Stimulated activated CD8-positive, alpha-beta memory T cell treated with anti-CD3 and anti-CD28 coated beads, Interleukin-15, amount 100 ng/mL, for 1 hour (primary cell): ENCODE measurements around the gene ARL15.

Experiments used
- DNase-seq: peaks from one replicate; pipeline ENCODE4 v3.0.0-alpha.2; 2020; ENCODE audit warnings: low read depth

ARL15 gene

GRCh38 chr5:54207566-54207965, 102.8 kb downstream of the ARL15 start:
- no peak for DNase-seq

GRCh38 chr5:54206580-54207229, 103.7 kb downstream of the ARL15 start:
- no peak for DNase-seq

- no peak for DNase-seq
Observed at GRCh38 chr5:54205918-54206317, 104.5 kb downstream of the ARL15 start.

- no peak for DNase-seq
Observed at GRCh38 chr5:54205453-54205852, 104.9 kb downstream of the ARL15 start.

- no peak for DNase-seq
Observed at GRCh38 chr5:54197018-54197417, 113.4 kb downstream of the ARL15 start.

- no peak for DNase-seq
Observed at GRCh38 chr5:54195701-54196100, 114.7 kb downstream of the ARL15 start.

- no peak for DNase-seq
Observed at GRCh38 chr5:54194318-54194717, 116.1 kb downstream of the ARL15 start.

- DNase-seq = no peak
Observed at GRCh38 chr5:54187694-54188093, 122.7 kb downstream of the ARL15 start.

- no peak for DNase-seq
Observed at GRCh38 chr5:54186912-54187445, 123.4 kb downstream of the ARL15 start.

- no peak for DNase-seq
Observed at GRCh38 chr5:54186108-54186507, 124.3 kb downstream of the ARL15 start.

- DNase-seq = no peak
Observed at GRCh38 chr5:54184806-54185205, 125.6 kb downstream of the ARL15 start.

- no peak for DNase-seq
Observed at GRCh38 chr5:54180630-54181031, 129.7 kb downstream of the ARL15 start.

GRCh38 chr5:54178991-54179390, 131.4 kb downstream of the ARL15 start:
- no peak for DNase-seq

- no peak for DNase-seq
Observed at GRCh38 chr5:54178207-54178606, 132.2 kb downstream of the ARL15 start.

GRCh38 chr5:54177058-54177457, 133.3 kb downstream of the ARL15 start:
- no peak for DNase-seq

- DNase-seq = no peak
Observed at GRCh38 chr5:54176066-54176830, 134.1 kb downstream of the ARL15 start.

- no peak for DNase-seq
Observed at GRCh38 chr5:54173251-54173650, 137.1 kb downstream of the ARL15 start.

- DNase-seq = no peak
Observed at GRCh38 chr5:54171645-54172384, 138.6 kb downstream of the ARL15 start.

- no peak for DNase-seq
Observed at GRCh38 chr5:54165687-54166086, 144.7 kb downstream of the ARL15 start.

GRCh38 chr5:54162184-54162583, 148.2 kb downstream of the ARL15 start:
- no peak for DNase-seq

- no peak for DNase-seq
Observed at GRCh38 chr5:54160329-54160728, 150.0 kb downstream of the ARL15 start.

GRCh38 chr5:54159893-54160195, 150.5 kb downstream of the ARL15 start:
- no peak for DNase-seq
